SKM-1 treated with dmso at 0.1 percent for 144 hours (cell line): ENCODE results near the gene KLHDC7B.

Source experiments
- DNase-seq: peaks from one replicate; lab custom pipeline; 2025; ENCODE audit not compliant: unreplicated experiment; lab: John Stamatoyannopoulos, UW

KLHDC7B gene

DNA sequence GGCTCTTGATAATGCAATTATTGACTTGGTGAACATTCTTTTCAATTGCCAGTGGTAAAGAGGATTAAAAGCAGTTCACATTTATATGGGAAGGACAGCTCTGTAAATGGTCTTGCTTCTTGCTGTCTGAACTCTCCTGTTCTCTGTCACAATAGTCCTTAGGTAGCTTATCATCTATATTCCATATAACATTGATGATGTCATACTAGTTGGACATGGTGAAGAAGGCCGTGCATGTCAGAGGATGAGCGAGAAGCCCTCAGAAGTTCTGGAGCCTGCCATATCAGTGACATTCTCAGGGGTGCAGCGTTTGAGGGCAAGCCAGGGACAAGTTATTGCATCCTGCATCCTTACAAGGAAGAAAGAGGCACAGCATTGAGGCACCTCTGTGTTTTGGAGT lies 39.5 kb downstream of the KLHDC7B start:
- DNase-seq, result no peak

GRCh38 chr22:50585781-50586180 lies 40.1 kb downstream of the KLHDC7B start:
- no peak for DNase-seq

DNA sequence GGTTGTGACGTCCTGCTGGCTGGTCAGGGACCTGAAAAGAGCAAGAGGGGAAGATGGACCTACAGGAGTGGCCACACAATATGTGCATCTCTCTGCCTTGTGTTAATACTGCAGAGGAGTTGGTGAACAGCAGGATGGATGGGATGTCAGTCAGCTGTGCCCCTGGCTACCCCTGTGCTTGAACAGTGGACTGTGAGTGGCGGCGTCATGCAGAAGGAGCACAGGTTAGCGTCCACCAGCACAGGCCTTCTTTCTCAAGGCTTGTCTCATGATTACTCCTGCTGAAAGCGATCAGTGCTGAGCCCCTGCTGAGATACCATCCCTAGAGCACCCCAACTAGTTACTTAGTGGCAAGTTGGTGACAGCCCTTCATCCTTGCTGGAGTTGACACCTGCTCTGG lies 40.7 kb downstream of the KLHDC7B start:
- no peak for DNase-seq

- DNase-seq, result no peak
Measured at GRCh38 chr22:50587407-50587806, 41.7 kb downstream of the KLHDC7B start.

DNA sequence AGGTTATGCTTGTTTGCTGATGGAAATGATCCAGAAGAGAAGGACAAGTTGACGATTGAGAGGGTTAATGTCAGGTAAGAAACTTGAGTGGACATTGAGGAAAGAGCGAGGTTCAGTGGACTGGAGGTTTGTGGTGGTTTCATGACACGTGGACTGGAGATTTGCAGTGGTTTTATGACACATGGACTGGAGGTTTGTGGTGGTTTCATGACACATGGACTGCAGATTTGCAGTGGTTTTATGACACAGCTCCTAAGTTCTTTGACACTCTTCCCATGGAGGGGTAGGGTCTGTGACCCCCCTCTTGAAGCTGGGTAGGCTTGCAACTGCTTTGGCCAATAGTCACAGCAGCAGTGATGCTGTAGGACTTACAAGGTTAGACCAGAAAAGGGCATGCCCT lies 49.5 kb downstream of the KLHDC7B start:
- DNase-seq, result no peak

DNA sequence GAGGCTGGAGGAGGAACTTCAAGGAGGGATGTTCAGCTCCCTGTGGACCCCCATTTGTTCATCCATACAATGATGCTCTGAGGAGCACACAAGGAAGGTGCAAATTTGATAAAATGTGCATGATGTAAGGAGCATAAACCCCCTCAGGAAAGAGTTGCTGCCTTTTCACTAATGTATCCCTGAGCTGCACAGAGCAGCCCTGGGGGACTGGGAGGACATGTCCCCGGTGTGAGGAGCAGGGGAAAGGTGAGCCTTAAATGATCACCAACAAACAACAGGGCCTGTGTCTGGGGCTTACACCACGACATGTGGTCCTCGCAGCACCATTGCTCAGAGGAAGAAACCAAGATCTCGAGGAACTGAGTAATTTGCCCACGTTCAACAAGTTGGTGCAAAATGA lies 51.4 kb downstream of the KLHDC7B start:
- no peak for DNase-seq

DNA sequence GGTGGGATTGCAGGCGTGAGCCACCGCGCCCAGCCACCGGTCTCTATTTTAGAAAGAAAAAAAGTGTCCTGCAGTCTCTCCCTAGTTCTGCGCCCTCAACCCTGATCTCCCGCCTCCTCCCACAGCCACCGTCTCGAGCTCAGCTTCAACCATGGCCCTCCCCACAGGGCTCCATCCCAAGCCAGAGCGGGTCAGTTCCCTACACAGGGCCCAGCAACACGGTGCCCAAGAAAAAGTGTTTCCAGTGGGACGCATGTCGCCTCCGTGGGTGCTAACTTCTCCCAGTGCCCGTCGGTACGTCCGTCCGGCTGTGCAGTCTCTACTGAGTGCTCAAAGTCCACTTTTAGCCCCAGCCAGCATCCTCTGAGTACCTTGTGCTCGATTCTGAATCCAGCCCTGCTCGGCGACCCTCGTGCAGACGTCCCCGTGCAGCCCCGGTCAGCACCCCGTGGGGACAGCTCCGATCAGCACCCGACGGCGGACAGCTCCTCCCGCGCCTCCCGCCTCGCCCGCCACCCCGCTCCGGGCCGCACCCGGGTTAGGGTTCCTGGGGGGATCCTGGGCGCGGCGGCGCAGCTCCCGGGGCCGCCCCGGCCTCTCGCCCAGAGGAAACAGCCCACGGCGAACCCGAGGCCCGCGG lies 54.2 kb downstream of the KLHDC7B start:
- DNase-seq, result no peak

DNA sequence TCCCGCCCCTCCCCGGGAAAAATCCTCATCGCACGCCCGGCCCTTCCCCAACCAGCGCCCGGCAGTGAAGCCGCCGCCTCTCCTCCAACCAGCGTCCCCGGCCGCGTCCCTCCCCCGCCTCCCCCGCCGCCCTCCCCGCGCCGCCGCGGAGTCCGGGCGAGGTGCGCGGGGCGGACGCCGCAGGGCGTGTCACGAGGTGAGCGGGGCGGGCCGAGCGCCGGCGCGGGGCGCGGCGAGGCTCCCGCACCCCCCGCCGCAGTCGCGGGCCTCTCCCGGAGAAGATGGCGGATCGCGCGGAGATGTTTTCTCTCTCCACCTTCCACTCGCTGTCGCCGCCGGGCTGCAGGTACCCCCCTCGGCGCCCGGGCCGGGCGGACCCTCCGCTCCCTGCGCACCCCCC lies 54.8 kb downstream of the KLHDC7B start, which contains the start of gene MAPK8IP2:
Gene MAPK8IP2 (plus strand): TSS at position 256 of the 400 bp plus-strand sequence. CDS start 26 bp downstream, at position 282.
- DNase-seq, result no peak
